GM21737 (cell line): ENCODE results near the gene GIT1.

Experiments
- ATAC-seq: cut with Tn5 transposase; IDR thresholded peaks from one replicate; pipeline ENCODE4 v1.9.1; 2021; ENCODE audit warnings: mild to moderate bottlenecking, moderate library complexity; ENCODE audit not compliant: unreplicated experiment

GIT1 gene

GRCh38 chr17:29616300-29617048 is 27.0 kb upstream of the GIT1 start:
- ATAC-seq = no peak

GRCh38 chr17:29615492-29616299 is 26.2 kb upstream of the GIT1 start:
- peak; percentile 49 for ATAC-seq

- no peak for ATAC-seq
These were observed 25.6 kb upstream of the GIT1 start for GRCh38 chr17:29615048-29615385.

GRCh38 chr17:29614349-29615047 is 25.1 kb upstream of the GIT1 start:
- ATAC-seq = no peak

GRCh38 chr17:29613856-29614255 is 24.4 kb upstream of the GIT1 start:
- no peak for ATAC-seq

- ATAC-seq = peak; percentile 42
These were observed 23.9 kb upstream of the GIT1 start for GRCh38 chr17:29613352-29613837.

- no peak for ATAC-seq
These were observed 23.2 kb upstream of the GIT1 start for GRCh38 chr17:29612404-29613280.

- no peak for ATAC-seq
These were observed 22.6 kb upstream of the GIT1 start for GRCh38 chr17:29612094-29612403.

GRCh38 chr17:29611351-29612093 is 22.1 kb upstream of the GIT1 start:
- ATAC-seq = no peak

GRCh38 chr17:29610395-29610794 is 20.9 kb upstream of the GIT1 start:
- no peak for ATAC-seq

- no peak for ATAC-seq
These were observed 19.5 kb upstream of the GIT1 start for GRCh38 chr17:29608986-29609385.

GRCh38 chr17:29607557-29608195 is 18.2 kb upstream of the GIT1 start:
- no peak for ATAC-seq

- ATAC-seq = no peak
These were observed 13.7 kb upstream of the GIT1 start for GRCh38 chr17:29603109-29603674.

GRCh38 chr17:29597361-29598172 is 8.1 kb upstream of the GIT1 start:
- ATAC-seq = no peak

GRCh38 chr17:29596811-29597210 is 7.4 kb upstream of the GIT1 start:
- no peak for ATAC-seq

GRCh38 chr17:29595943-29596774 is 6.7 kb upstream of the GIT1 start:
- ATAC-seq = no peak

GRCh38 chr17:29595107-29595942 is 5.9 kb upstream of the GIT1 start:
- no peak for ATAC-seq
